Stimulated activated CD4-positive, alpha-beta T cell treated with anti-CD3 and anti-CD28 coated beads, Interleukin-15, amount 100 ng/mL, for 24 hours (primary cell): ENCODE results near the gene CEP192.
"Not testable (repeated sequence)": the region's sequence is repeated elsewhere in the genome, so short reads cannot be mapped to it uniquely, and the experiment has no call there.

Source experiments
- DNase-seq: peaks from one replicate; pipeline ENCODE4 v3.0.0-alpha.2; 2020

Gene CEP192

DNA sequence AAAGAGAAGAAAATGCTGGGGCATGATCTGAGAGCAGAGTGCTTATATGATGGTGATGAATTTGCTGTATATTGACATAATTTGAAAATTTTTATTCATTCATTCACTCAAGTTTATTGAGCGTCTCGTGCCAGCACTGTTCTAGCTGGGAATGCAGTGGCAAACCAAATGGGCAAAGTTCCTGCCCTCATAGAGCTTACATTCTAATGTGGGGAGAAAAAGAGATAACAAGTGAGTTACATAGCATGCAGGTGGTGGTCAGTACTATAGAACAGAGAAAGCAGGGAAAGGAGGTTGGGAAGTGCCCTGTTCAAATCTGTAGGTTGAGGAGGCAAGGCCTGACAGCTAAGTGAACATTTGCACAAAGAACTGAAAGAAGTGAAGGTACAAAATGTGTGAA is 4.3 kb downstream of the CEP192 start:
- no peak for DNase-seq

DNA sequence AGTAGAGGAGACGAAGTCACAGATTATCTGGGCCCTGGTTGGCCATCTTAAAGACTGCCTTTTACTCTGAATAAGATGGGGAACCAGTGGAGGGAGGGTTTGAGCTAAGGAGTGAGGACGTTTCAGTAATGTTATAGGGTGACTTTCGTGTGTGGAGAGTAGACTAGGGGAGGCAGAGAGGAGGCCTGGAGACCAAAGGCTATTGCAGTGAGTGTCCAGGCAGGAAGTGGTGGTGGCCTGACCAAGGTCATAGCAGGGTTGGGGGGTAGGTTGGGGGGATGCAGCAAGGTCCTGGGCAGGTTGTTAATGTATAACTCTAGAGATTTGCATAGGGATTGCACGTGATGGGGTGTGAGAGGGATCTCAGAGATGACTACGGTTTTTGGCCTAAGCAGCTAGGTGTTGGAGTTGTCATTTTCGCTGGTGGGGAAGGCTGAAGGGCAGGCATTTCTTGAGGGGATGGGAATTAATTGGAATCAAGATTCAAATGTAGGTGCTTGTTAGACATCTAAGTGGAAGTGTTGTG is 4.9 kb downstream of the CEP192 start:
- no peak for DNase-seq

DNA sequence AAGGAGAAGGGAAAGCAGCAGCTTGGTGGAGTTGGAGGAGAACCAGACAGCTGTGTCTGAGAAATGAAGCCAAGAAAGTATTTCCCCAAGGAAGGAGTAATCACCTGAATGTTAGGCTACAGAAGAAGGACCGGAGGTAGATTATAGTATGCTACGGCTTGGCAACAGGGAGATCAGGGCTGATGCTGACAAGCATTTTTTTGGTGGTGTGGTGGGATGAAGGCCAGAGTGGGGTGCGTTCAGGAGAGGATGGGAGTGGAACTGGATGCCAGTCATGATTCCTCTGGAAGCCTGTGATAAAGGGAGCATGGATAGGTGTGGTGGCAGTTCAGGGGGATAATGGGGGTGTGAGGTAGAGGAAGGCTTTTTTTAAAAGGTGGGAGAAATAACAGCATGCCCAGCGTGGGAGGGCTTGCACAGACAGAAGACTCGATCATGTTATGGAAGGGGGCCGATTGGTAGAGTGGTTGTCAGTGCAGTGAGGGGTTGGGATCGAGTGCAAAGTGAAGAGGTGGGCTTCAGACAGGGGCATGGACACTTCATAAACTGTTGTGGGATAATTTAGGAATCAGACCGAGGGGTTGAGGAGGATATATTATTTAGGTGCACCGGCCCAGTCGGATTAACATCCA is 5.6 kb downstream of the CEP192 start:
- no peak for DNase-seq

DNA sequence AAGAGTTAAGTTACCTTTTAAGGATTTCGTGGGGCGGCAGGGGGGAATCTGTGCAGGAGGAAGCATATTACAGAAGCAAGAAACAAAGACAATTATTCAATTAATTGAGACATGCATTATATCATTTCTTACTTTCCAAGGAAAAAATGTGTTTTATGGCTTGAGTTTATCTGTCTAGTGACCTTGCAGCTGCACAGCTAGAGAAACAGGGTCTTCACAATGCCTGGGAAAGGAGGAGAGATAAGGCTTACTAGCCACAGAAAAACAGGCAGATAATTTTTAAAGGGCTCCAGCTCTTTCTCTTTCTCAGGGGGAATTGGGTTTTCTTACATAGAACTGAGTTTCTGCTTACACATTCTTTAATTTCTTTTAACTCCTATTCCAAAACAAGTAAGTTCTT is 6.2 kb downstream of the CEP192 start:
- not testable (repeated sequence) for DNase-seq

DNA sequence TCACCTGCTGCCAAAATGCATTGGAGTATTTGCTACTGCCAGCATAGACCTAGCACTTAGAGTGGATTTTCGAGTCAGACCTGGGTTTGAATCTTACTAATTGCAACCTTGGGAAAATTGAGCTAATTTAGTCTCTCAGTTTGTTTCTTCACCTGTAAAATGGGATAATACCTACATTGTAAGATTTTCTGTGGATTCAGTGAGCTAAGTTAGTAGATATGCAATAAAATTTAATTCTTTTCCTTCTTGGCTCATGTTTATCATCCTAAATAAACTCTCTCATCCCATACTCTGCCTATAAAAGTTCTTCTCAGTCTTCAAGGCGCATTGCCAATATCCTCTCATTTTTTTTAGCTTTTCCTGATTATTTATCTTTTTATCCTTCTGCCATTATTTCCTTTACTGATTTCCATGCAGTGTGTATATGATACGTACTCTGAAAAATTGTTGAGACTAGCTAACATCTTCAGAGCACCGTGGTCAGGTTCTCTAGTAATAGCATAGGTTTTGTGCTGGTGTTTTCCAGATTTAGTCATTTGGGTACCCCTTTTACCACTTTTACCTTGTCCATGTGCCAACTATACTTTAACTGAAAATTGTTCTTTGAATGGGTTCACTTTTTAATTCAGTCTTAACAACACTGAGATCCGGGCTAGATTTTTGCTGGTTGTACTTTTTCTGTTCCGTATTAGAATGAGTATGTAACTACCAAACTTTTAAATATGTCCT is 7.3 kb downstream of the CEP192 start:
- no peak for DNase-seq

DNA sequence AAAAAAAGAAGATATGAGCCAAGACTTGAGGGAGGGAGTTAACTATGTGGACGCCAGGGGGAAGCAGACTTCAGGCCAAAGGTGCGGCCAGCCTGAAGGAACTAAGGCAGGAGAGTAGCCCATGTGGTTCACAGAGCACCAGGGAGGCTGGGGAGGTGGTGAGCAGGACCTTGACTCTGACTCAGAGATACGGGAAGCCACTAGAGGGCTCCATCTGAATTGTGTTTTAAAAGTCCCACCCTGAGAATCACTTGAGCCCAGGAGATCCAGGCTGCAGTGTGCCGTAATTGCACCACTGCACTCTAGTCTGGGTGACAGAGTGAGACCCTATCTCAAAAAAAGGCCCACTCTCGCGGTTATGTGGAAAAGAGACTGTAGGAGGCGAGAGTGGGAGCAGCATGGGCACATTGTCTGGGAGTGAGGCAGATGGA is 12.3 kb downstream of the CEP192 start:
- DNase-seq = peak; percentile 45

DNA sequence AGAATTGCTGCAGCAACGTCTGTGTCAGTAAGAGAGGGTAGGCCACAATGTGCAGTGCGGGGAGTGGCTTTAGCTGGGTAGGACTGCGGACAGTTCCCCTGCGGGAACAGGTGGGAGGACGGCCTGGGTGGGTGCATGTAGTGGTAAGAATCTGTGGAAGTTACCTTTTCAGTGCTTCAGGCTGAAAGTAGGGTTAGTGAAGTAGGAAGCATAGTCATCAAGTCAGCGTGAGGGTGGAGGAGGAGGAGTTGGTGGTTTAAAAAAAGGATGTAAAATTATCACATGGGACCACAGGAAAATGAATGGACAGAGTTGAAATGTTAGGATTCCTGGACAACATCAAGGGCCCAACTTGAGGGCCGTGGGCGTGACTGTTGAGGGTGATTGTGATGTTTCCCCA is 13.2 kb downstream of the CEP192 start:
- DNase-seq = no peak

DNA sequence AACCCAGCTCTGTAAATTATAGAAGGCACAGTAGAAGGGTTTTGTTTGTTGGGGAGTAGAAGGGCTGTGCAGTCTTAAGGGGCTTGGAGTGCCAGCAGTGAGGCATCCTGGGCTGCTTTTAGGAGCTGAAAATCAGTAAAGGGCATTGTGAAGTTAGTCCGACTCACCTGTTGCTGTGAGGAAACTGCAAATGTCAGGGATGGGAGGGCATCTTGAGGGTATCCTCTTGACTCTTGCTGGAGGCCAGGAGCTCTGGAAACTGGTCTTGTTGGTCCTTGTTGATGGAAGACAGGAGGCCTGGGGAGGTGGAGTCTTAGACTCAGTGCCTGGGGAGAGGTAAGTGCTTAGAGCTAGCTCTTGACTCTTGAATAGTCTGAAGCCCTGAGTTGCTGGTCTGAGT is 14.1 kb downstream of the CEP192 start:
- DNase-seq = no peak

DNA sequence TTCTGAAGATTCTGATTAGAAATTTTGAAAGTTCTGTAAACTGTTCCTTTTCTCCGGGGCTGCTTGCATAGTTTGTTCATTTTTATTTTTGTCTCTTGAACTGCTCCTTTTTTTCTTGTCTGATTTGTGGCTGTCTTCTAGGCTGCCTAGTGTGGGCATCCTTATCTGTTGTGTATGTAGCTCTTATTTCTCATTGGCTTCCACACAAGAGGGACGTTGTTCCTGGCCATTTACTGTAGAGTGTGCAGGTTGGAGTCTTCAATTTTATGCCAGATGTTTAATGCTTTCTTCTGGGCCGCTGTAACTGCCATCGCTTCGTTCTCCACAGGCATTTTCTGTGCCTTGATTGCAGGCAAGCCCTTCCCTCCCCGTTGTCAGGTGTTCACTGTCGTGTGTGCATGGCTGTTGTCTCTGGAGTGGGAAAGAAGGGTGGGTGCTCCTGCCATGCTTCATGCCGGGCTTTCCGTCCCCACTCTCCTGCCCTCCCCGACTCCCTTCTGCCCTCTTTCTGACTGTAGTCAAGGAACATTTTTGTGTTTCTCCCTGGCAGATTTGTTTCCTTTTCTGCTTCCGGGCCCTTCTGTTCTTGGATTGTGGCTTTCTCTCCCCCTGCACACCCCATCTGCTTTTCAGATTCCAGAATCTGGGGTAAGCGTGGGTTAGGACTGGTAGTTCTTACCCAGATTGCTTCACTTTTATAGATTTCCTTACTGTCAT is 15.5 kb downstream of the CEP192 start:
- DNase-seq = no peak

DNA sequence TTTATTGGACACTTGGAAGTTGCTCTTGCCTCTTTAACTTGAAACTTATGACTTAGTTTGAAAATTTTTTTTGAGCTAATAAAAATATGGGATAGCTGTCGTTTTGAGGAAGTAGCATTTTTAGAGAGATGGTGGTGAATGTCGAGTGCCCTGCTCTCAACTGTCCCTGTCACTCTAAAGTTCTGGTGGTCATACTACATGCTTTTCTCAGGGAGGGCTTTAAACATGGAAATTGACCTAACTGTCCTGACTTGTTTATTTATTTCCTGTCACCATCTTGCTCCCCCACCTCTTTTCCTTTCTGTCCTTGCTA is 16.0 kb downstream of the CEP192 start:
- DNase-seq = no peak

DNA sequence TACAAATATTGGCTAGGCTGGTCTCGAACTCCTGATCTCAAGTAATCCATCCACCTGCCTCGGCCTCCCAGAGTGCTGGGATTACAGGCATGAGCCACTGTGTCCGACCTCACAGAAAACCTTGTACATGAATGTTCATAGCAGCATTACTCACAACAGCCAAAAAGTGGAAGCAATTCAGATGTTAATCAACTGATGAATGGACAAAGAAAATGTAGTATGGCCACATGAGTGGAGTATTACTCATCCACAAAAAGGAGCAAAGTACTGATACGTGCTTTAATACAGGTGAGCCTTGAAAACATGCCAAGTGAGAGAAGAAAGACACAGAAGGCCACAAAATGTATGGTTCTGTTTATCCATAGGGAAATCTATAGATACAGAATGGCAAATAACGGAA is 20.6 kb downstream of the CEP192 start:
- no peak for DNase-seq

DNA sequence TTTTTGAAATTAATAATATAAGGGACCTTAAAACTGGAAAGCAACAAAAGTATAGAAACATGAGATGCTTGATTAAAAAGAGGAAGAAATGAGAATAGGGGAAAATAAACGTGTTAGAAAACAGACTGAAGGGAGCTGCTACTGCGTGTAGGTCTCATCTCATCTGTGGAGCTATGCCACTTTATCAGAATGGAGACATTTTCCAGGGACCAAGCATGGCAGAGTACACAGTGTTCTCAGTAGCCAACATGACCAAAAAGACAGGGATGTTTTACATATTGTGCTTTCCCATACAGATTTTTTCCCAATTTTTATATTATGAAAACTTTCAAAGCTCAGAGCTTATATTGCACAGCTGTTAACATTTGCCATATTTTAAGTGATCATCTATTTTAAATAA is 23.1 kb downstream of the CEP192 start:
- DNase-seq = no peak

DNA sequence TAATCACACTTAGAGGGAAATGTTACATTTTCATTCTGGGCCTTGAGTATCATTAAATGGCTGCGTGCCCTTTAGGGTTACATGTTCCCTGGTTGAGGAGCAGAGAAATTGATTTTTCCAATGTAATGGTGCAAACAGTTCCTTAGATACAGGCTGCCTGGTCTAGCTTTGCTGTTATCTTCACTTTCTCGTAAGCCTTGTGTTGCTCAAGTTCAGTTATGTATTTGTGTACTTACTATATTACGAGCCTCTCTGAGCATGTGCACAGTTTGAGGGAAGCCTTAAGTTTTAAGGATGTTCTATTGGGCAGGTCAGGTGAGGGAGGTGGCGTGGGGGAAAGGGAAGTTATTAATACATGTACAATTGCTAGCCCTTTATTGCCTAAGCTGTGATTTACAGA is 23.7 kb downstream of the CEP192 start:
- DNase-seq = no peak

DNA sequence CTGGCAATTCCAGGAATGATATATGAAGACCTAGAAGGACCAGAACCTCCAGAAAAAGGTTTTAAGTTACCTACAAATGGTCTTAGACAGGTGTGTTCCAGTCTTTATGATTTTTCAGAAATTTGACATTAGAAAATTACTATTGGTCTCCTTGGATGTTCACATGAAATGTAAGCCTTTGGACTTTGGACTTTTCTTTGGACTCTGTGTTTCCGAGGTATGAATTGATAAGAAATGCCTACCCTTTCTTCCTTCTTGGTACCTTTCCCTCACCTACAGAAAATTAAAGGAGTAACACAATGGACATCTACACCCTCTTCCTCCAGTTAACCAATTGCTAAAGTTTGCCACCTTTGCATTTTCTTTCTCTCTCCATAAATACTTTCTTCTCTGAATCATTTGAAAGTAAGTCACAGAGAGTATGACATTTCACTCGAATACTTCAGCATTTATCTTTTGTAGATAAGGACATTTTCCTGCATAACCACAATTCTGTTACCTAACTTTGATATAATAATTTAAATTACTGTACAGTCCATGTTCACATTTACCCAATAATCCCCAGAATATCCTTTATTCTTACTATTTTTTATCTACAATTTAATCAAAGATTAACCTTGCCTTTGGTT is 26.2 kb downstream of the CEP192 start:
- DNase-seq = no peak

DNA sequence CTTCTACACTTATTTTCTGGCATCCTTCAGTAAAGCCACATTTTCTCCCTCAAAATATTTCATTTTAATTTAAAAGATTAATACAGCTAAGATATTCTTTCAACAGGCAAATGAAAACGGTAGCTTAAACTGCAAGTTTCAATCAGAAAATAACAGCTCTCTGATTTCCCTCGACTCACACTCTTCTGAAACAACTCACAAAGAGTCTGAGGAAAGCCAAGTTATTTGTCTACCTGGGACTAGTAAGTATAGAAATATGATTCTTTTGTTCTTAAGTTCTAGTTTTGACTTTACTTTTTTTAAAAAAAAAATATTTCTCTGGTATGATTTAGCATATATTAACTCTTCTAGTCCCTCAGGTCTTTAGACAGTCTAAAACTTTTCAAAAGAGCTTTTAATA is 27.2 kb downstream of the CEP192 start:
- no peak for DNase-seq

DNA sequence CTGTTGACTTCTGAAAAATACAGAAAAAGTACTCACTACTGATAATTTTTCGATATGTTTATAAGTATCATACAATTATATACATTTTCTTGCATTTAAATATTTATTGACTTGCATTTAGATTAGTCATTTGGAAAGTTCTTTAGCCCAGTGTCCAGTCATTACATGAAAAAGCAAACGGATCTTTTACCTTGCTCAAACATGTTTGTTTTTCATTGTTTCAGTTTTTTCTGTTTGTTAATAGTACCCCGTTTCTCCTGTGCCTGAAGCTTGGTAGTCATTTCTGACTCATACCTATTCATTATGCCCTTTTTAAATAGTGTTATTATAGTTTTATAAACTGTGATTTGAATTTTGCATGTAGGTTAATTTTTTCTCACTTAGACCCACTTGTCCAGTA is 28.1 kb downstream of the CEP192 start:
- DNase-seq = no peak

DNA sequence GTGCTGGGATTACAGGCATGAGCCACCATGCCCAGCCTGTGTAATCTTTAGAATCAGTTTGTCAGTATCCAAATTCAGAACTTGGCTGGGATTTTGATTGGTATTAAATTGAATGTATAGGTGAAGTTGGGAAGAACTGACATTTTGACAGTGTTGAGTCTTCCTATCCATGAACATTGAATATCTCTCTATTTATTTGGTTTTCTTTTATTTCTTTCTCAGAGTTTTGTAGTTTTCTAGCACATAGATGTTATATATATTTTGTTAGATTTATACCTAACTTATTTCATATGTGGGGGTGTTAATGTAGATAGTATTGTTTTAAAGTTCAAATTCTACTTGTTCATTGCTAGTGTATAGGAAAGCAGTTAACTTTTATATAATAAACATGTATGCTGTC is 31.5 kb downstream of the CEP192 start:
- no peak for DNase-seq

DNA sequence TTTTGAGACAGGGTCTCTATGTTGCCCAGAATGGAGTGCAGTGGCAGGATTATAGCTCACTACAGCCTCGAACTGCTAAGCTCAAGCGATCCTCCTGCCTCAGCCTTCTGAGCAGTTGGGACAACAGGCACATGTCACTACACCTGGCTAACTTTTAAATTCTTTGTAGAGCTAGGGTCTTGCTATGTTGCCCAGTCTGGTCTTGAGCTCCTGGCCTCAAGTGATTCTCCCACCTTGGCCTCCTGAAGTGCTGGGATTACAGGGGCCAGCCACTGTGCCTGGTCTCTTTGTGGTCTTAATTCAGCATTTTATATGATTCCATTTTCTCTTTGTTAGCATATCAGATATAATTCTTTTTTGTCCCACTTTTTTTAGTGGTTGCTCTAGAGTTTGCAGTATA is 34.1 kb downstream of the CEP192 start:
- DNase-seq = no peak

DNA sequence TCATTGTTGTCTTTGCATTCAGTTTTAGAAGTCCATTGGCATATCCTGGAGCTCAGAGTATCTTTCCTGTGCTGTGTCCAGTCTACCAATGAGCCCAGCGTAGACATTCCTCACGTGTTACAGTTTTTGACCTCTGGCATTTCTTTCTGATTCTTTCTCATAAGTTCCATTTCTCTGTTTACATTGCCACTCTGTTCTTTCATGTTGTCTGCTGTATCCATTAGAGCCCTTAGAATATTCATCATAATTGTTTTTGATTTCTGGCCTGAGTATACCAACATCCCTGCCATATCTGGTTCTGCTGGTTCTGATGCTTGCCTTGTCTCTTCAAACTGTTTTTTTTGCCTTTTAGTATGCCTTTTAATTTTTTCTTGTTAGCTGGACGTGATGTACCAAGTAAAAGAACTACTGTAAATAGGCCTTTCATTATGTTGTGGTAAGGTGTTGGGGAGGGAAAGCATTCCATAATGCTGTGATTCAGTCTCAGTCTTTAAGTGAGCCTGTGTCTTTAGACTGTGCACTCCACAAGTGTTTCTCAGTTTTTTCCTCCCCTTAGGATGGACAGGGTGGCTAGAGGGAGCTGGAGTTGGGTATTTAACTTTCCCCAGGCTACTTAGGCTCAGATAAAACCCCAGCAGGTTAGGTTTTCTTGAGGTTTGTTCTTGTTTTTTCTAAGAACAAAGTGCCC is 35.6 kb downstream of the CEP192 start:
- DNase-seq = no peak

DNA sequence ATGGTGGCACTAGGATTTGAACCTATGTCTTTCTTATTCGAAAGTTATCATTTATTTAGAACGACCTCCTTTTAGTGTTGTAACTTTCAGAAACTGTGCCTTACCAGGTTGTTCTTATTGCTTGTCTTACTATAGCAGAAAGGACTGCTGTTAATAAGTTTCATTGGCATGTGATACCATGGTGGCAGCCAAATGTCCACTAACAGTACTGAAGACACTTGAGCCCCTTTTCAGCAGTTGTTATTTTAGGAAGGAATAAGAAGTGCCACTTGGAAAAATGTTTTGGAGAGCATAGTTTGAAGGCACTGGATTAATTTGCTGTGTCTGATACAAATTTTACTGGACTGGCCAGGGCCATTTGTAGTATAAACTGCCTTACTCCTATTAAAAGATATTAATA is 37.7 kb downstream of the CEP192 start:
- DNase-seq = no peak

DNA sequence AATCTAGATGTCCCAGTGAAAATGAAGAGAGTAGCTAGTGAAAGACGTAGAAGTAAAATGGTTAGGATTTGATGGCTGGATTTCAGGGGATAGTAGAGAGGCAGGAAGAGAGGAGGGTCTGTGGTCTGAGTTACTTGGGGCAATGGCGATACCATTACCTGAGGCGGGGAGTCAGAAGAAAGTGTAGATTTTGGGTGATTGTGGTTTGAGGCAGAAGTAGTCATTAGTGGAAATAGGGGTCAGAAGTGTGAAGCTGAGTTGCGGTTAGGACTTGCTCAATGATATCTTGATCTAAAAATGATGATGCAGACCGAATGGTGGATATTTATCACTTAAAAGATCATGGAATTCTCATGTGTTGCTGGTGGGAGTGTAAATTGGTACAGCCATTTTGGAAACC is 41.0 kb downstream of the CEP192 start:
- no peak for DNase-seq

DNA sequence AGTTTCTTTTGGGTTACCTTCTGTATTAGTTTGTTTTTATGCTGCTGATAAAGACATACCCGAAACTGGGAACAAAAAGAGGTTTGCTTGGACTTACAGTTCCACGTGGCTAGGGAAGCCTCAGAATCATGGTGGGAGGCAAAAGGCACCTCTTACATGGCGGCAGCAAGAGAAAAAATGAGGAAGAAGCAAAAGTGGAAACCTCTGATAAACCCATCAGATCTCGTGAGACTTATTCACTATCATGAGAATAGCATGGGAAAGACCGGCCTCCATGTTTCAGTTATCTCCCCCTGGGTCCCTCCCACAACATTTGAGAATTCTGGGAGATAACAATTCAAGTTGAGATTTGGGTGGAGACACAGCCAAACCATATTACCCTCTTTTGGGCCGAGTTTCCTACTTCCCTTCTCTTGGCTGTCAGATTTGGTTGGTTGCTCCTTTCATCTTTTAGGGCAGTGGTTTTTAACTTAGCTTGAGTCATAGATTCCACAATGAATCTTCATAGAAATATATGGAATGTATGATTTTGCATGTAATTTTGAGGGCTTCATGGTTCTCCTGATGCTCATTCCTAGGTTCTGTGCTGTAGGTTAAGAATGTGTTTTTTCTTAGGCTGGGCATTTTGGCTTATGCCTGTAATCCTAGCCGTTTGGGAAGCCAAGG is 44.2 kb downstream of the CEP192 start:
- no peak for DNase-seq
